RPMI7951 (cell line): ENCODE data around the gene RFESD. TPM values are rescaled to one million over a fixed set of nuclear protein-coding genes. Genes with fewer than 3 reads are reported as not detected.

ENCODE experiments used
- total RNA-seq: library from RNA; depleted of rRNA; stranded (reverse); fragments of >200 nt; shearing (Covaris generic); gene quantifications from 2 replicates; pipeline ENCODE4 v1.2.3, GENCODE V29; 2014; rRNA removed

RFESD gene
- total RNA-seq, 1 experiment from 2014 or later, result 2.4 TPM

Other genes with a start within 250 kb of the RFESD start
- gene SKIC3, start 91.8 kb upstream of the RFESD start, total RNA-seq, result 56.6 and 70.9 TPM in 2 replicates
- gene ARSK, start 91.7 kb upstream of the RFESD start, total RNA-seq, result 8.3 and 11.4 TPM in 2 replicates
- gene GPR150, start 26.7 kb upstream of the RFESD start, total RNA-seq, result 0.10 TPM in 1 of 2 replicates, not detected in the other
- 0.36 TPM in 1 of 2 replicates, not detected in the other for gene SPATA9, start 36.2 kb downstream of the RFESD start, total RNA-seq
- gene RHOBTB3, start 84.6 kb downstream of the RFESD start, total RNA-seq, result 64.2 and 70.2 TPM in 2 replicates
- gene GLRX, start 175.9 kb downstream of the RFESD start, total RNA-seq, result 27.0 and 27.9 TPM in 2 replicates